Measurements from ENCODE around the gene TBC1D9B. TPM values are rescaled to one million over a fixed set of nuclear protein-coding genes. Genes with fewer than 3 reads are reported as not detected.

TBC1D9B gene
- total and polyA plus RNA-seq, 2 of the 13 experiments (the other 11 are each of a cell fraction or from before 2014, with no cell fraction given): 35.0 to 50.0 TPM

DNA sequence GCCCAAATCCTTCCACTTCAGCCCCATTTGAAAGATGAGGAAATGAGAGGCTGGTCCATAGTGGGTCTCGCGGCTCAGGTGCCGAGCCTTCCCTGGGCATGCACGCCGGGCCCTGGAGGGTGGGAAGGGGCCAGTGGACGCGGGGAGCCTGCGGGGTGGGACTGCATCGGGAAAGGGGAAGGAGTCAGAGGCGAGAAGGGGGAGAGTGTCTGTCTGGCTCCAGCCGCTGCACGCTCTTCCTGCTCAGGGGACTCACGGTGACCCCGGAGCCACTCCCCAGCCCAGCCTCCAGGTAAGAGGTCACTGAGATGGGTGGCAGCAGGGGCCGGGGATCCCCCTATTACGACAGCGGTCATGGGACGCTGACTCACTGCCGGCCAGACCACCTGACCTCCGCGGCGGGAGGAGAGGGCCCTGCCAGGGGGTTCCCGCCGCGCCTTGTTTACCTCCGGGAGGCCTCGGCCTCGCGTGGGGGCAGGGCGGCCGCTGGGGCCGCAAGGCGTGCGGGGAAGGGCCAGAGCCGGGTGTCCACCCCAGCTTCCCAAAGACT lies 88.9 kb downstream of the TBC1D9B start (continued):
- TF ChIP-seq PAF1 (CRISPR knock-in tag; IDR thresholded peaks at IDR 0.05) (no peak; the same call in 1 of the 2 replicates), HOXA3 (CRISPR knock-in tag; IDR thresholded peaks at IDR 0.05) (peak; percentile 88; the same call in 1 of the 2 replicates), CREB1 (IDR thresholded peaks at IDR 0.05) (peak; percentile 71), CREB1 (CRISPR knock-in tag; IDR thresholded peaks at IDR 0.05) (peak; percentile 80; the same call in 1 of the 2 replicates), FOXO1 (CRISPR knock-in tag; IDR thresholded peaks at IDR 0.05) (peak; percentile 97), CHD2 (IDR thresholded peaks at IDR 0.05; ENCODE audit: low read depth, low read length) (peak; percentile 80), MBNL3 (CRISPR knock-in tag; conservative IDR thresholded peaks at IDR 0.05) (no peak), ZNF543 (CRISPR knock-in tag; IDR thresholded peaks at IDR 0.05) (peak; percentile 83; the same call in 1 of the 2 replicates), KMT2B (CRISPR knock-in tag; IDR thresholded peaks at IDR 0.05) (no peak), ZFAT (CRISPR knock-in tag; conservative IDR thresholded peaks at IDR 0.05) (no peak), SMYD3 (CRISPR knock-in tag; IDR thresholded peaks at IDR 0.05) (peak; percentile 64; the same call in 1 of the 2 replicates), HNRNPLL (IDR thresholded peaks at IDR 0.05; ENCODE audit: low read depth, low read length, poor library complexity, severe bottlenecking) (peak; percentile 35), ZMYM3 (CRISPR knock-in tag; IDR thresholded peaks at IDR 0.05) (peak; percentile 76), ZNF205 (CRISPR knock-in tag; IDR thresholded peaks at IDR 0.05) (no peak; the same call in 1 of the 2 replicates), ZNF296 (CRISPR knock-in tag; conservative IDR thresholded peaks at IDR 0.05) (0 out of 2 replicates have a peak, but pooled peaks have one; percentile 51), NFE2 (CRISPR knock-in tag; IDR thresholded peaks at IDR 0.05) (peak; percentile 57; the same call in 1 of the 2 replicates), ZNF354B (CRISPR knock-in tag; IDR thresholded peaks at IDR 0.05) (0 out of 2 replicates have a peak, but pooled peaks have one; percentile 51), ZSCAN25 (CRISPR knock-in tag; IDR thresholded peaks at IDR 0.05) (peak; percentile 83), ERF (CRISPR knock-in tag; IDR thresholded peaks at IDR 0.05) (peak; percentile 97)
- TF ChIP-seq, protein P1, sequence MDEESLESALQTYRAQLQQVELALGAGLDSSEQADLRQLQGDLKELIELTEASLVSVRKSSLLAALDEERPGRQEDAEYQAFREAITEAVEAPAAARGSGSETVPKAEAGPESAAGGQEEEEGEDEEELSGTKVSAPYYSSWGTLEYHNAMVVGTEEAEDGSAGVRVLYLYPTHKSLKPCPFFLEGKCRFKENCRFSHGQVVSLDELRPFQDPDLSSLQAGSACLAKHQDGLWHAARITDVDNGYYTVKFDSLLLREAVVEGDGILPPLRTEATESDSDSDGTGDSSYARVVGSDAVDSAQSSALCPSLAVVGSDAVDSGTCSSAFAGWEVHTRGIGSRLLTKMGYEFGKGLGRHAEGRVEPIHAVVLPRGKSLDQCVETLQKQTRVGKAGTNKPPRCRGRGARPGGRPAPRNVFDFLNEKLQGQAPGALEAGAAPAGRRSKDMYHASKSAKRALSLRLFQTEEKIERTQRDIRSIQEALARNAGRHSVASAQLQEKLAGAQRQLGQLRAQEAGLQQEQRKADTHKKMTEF (CRISPR knock-in tag; IDR thresholded peaks at IDR 0.05): peak; percentile 98
- TF ChIP-seq, protein P2, sequence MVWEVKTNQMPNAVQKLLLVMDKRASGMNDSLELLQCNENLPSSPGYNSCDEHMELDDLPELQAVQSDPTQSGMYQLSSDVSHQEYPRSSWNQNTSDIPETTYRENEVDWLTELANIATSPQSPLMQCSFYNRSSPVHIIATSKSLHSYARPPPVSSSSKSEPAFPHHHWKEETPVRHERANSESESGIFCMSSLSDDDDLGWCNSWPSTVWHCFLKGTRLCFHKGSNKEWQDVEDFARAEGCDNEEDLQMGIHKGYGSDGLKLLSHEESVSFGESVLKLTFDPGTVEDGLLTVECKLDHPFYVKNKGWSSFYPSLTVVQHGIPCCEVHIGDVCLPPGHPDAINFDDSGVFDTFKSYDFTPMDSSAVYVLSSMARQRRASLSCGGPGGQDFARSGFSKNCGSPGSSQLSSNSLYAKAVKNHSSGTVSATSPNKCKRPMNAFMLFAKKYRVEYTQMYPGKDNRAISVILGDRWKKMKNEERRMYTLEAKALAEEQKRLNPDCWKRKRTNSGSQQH (CRISPR knock-in tag; IDR thresholded peaks at IDR 0.05; ENCODE audit: low read depth): peak; percentile 93; the same call in 1 of the 2 replicates
- TF ChIP-seq, protein P3, sequence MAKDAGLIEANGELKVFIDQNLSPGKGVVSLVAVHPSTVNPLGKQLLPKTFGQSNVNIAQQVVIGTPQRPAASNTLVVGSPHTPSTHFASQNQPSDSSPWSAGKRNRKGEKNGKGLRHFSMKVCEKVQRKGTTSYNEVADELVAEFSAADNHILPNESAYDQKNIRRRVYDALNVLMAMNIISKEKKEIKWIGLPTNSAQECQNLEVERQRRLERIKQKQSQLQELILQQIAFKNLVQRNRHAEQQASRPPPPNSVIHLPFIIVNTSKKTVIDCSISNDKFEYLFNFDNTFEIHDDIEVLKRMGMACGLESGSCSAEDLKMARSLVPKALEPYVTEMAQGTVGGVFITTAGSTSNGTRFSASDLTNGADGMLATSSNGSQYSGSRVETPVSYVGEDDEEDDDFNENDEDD (CRISPR knock-in tag; IDR thresholded peaks at IDR 0.05; ENCODE audit: borderline replicate concordance): peak; percentile 82
- TF ChIP-seq, protein P4, sequence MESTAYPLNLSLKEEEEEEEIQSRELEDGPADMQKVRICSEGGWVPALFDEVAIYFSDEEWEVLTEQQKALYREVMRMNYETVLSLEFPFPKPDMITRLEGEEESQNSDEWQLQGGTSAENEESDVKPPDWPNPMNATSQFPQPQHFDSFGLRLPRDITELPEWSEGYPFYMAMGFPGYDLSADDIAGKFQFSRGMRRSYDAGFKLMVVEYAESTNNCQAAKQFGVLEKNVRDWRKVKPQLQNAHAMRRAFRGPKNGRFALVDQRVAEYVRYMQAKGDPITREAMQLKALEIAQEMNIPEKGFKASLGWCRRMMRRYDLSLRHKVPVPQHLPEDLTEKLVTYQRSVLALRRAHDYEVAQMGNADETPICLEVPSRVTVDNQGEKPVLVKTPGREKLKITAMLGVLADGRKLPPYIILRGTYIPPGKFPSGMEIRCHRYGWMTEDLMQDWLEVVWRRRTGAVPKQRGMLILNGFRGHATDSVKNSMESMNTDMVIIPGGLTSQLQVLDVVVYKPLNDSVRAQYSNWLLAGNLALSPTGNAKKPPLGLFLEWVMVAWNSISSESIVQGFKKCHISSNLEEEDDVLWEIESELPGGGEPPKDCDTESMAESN (CRISPR knock-in tag; conservative IDR thresholded peaks at IDR 0.05): peak; percentile 54; the same call in 1 of the 2 replicates
- TF ChIP-seq, protein P5, sequence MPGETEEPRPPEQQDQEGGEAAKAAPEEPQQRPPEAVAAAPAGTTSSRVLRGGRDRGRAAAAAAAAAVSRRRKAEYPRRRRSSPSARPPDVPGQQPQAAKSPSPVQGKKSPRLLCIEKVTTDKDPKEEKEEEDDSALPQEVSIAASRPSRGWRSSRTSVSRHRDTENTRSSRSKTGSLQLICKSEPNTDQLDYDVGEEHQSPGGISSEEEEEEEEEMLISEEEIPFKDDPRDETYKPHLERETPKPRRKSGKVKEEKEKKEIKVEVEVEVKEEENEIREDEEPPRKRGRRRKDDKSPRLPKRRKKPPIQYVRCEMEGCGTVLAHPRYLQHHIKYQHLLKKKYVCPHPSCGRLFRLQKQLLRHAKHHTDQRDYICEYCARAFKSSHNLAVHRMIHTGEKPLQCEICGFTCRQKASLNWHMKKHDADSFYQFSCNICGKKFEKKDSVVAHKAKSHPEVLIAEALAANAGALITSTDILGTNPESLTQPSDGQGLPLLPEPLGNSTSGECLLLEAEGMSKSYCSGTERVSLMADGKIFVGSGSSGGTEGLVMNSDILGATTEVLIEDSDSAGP (CRISPR knock-in tag; IDR thresholded peaks at IDR 0.05; ENCODE audit: borderline replicate concordance): peak; percentile 87; the same call in 1 of the 2 replicates

Measured in HepG2 (cell line).